ENCODE measurements around the gene CIB1. TPM values are rescaled to one million over a fixed set of nuclear protein-coding genes. Genes with fewer than 3 reads are reported as not detected.

Gene CIB1
- total RNA-seq, 6 experiments from 2014 or later = 43.4 to 83.0 (median 51.0) TPM

DNA sequence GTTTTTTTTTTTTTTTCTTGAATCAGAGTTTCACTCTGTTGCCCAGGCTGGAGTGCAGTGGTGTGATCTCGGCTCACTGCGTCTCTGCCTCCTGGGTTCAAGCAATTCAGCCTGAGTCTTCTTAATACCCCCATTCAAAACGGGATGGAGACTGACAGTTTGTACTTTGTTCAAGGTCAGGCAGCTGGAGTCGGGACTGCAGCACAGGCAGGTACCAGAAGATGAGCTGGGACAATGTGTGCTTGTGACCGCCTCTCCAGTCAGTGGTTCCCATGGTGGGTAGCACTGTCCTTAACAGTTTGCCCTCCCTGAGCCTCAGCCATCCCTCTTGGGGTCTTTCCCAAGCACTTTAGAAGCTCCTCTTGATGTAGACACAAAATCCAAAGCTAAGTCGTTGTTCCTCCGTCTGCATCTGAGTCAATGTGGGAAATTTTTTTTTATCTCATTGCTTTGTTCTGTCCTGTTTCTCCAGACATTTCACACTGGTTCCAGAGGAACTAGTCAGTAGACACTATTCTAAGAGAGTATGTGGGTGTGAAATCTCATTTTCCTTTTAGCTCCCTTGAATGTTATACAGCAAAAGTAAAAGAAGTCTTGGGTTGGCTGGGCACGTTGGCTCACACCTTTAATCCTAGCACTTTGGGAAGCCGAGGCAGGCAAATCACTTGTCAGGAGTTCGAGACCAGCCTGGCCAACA lies 10.3 kb upstream of the CIB1 start:
- Histone ChIP-seq H3K27me3 (no peaks in the 10 kb centered on the region), H3K9me3 (no peaks in the 10 kb centered on the region), H3K36me3 (peaks cover 0 to 9% (median 2%) of the 10 kb centered on the region in 4 donors), H3K27ac (no peak overlapping the region), H3K4me3 (no peak overlapping the region), H3K4me1 (no peaks in the 10 kb centered on the region)
- DNase-seq = no peak
- TF ChIP-seq, protein P1, sequence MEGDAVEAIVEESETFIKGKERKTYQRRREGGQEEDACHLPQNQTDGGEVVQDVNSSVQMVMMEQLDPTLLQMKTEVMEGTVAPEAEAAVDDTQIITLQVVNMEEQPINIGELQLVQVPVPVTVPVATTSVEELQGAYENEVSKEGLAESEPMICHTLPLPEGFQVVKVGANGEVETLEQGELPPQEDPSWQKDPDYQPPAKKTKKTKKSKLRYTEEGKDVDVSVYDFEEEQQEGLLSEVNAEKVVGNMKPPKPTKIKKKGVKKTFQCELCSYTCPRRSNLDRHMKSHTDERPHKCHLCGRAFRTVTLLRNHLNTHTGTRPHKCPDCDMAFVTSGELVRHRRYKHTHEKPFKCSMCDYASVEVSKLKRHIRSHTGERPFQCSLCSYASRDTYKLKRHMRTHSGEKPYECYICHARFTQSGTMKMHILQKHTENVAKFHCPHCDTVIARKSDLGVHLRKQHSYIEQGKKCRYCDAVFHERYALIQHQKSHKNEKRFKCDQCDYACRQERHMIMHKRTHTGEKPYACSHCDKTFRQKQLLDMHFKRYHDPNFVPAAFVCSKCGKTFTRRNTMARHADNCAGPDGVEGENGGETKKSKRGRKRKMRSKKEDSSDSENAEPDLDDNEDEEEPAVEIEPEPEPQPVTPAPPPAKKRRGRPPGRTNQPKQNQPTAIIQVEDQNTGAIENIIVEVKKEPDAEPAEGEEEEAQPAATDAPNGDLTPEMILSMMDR (IDR thresholded peaks at IDR 0.05) = no peak
- TF ChIP-seq POLR2A (IDR thresholded peaks at IDR 0.05) = no peak
- WGBS (ENCODE audit: insufficient coverage, low coverage, low lambda C conversion rate, missing lambda C conversion rate) = 89% methylated on average over 7 of the region's 10 CpGs
- ATAC-seq = no peak
- intact Hi-C loops (cut with DNase I) = no loop called here

DNA sequence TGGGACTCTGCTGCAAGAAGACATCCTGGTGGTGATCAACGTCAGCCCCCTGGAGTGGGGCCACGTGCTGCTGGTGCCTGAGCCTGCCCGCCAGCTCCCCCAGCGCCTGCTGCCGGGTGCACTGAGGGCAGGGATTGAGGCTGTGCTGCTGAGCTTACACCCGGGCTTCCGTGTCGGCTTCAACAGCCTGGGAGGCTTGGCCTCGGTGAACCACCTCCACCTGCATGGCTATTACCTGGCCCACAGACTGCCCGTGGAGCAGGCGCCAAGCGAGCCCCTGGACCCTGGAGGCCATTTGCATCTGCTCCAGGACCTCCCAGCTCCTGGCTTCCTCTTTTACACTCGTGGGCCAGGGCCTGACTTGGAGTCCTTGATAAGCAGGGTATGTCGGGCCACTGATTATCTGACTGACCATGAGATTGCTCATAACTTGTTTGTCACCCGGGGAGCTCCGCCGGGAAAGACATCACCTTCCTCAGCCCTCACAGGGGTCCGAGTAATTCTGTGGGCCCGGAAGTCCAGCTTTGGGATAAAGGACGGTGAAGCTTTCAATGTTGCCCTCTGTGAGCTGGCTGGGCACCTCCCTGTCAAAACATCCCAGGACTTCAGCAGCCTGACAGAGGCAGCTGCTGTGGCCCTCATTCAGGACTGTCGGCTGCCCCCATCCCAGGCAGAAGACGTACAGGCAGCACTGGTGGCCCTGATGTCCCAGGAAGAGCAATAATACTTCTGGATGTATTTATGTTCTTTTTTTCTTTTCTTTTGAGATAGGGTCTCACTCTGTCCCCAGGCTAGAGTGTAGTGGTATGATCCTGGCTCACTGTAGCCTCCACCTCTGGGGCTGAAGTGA lies 7.8 kb upstream of the CIB1 start:
- WGBS (ENCODE audit: insufficient coverage, low coverage, low lambda C conversion rate, missing lambda C conversion rate) = 53% methylated on average over 3 of the region's 22 CpGs
- Histone ChIP-seq H3K27me3 (no peaks in the 10 kb centered on the region), H3K27ac (no peak overlapping the region), H3K9me3 (no peaks in the 10 kb centered on the region), H3K4me3 (no peak overlapping the region), H3K4me1 (no peaks in the 10 kb centered on the region), H3K36me3 (peaks cover 0 to 27% (median 6%) of the 10 kb centered on the region in 4 donors)
- TF ChIP-seq POLR2A (IDR thresholded peaks at IDR 0.05) = no peak
- TF ChIP-seq, protein P1 (IDR thresholded peaks at IDR 0.05) = no peak
- intact Hi-C loops (cut with DNase I) = no loop called here
- ATAC-seq (peak; percentile 12 to 72 (median 30)), DNase-seq (no peak)

DNA sequence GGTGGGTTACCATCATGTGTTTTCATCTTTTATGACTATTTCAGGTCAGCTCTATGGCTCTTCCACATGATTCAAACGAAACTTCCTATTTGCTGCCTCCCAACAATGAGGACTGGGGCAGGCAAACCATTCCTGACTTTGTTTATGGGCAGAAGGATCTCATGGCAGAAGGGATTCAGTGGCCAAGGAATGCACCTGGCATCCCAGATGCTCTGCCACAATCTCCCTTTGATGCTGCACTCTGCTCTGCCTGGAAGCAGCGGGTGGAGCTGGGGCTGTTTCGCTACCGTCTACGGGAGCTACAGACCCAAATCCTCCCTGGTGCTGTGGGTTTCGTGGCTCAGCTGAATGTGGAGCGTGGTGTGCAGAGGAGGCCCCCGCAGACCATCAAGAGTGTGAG lies 7.1 kb upstream of the CIB1 start:
- ATAC-seq = no peak
- no peak overlapping the region for H3K27ac ChIP-seq
- intact Hi-C loops (cut with DNase I) = no loop called here
- no peak for DNase-seq
- TF ChIP-seq, protein P1 (IDR thresholded peaks at IDR 0.05) = no peak
- no peak for TF ChIP-seq POLR2A (IDR thresholded peaks at IDR 0.05)
- 100% methylated on average over 2 of the region's 8 CpGs for WGBS (ENCODE audit: insufficient coverage, low coverage, low lambda C conversion rate, missing lambda C conversion rate)
- no peaks in the 10 kb centered on the region for H3K27me3 ChIP-seq
- no peaks in the 10 kb centered on the region for H3K9me3 ChIP-seq
- no peak overlapping the region for H3K4me3 ChIP-seq
- H3K4me1 ChIP-seq = no peaks in the 10 kb centered on the region
- peaks cover 0 to 27% (median 6%) of the 10 kb centered on the region in 4 donors for H3K36me3 ChIP-seq

DNA sequence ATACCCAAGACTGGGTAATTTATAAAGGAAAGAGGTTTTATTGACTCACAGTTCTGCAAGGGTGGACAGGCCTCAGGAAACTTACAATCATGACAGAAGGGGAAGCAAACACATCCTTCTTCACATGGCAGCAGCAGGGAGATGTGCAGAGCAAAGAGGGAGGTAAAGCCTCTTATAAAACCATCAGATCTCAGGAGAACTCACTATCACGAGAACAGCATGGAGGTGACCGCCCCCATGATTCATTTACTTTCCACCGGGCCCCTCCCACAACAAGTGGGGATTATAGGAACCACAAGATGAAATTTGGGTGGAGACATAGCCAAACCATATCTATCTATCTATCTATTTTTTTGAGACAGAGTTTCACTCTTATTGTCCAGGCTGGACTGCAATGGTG lies 5.6 kb upstream of the CIB1 start:
- Histone ChIP-seq H3K4me3 (no peak overlapping the region), H3K9me3 (no peaks in the 10 kb centered on the region), H3K36me3 (peaks cover 0 to 27% (median 6%) of the 10 kb centered on the region in 4 donors), H3K4me1 (peaks cover 0 to 8% (median 0%) of the 10 kb centered on the region in 4 donors), H3K27ac (no peak overlapping the region), H3K27me3 (no peaks in the 10 kb centered on the region)
- DNase-seq (no peak), ATAC-seq (no peak)
- WGBS (ENCODE audit: insufficient coverage, low coverage, low lambda C conversion rate, missing lambda C conversion rate) = 100% methylated on average over 3 of the region's 3 CpGs
- intact Hi-C loops (cut with DNase I) = no loop called here
- no peak for TF ChIP-seq POLR2A (IDR thresholded peaks at IDR 0.05)
- TF ChIP-seq, protein P1 (IDR thresholded peaks at IDR 0.05) = no peak

Measured in right lobe of liver (tissue), 6 donors.